PC-9 (cell line): Measurements from ENCODE around the gene NFIA. TPM values are rescaled to one million over a fixed set of nuclear protein-coding genes. Genes with fewer than 3 reads are reported as not detected.

Experiments used
- BruUV-seq: library from RNA; stranded (reverse); fragments of 400-500 nt; replicated peaks from 2 replicates; lab custom pipeline; 2021; lab: Mats Ljungman, UMichigan
- CTCF ChIA-PET: fragments of 300-600 bp; sonication (Branson Sonifier 250); formaldehyde crosslinking; loops from one replicate; lab custom pipeline; 2022; ENCODE audit warnings: antibody characterized with exemption; lab: Charles Lee
- POLR2A ChIA-PET: fragments of 300-600 bp; sonication (Branson Sonifier 250); formaldehyde crosslinking; loops from one replicate; lab custom pipeline; 2022; ENCODE audit warnings: antibody characterized with exemption; ENCODE audit not compliant: unreplicated experiment; lab: Charles Lee
- DNase-seq, 2 experiments: peaks; one replicate each; pipeline versions ENCODE4 v3.0.0 to v3.0.0-alpha.2; 2015 to 2022; ENCODE audit warnings: mixed read lengths in 1 of 2
- H2AFZ ChIP-seq: fragments of 200-600 bp; sonication (generic); 2 replicates; pipeline ENCODE4 v1.8.1; 2017; ENCODE audit warnings: antibody characterized with exemption
- H3F3A ChIP-seq: fragments of 200-600 bp; sonication (generic); 2 replicates; pipeline ENCODE4 v1.8.1; 2017; ENCODE audit warnings: antibody characterized with exemption, mild to moderate bottlenecking, low read depth; ENCODE audit not compliant: insufficient read depth
- H3K27ac ChIP-seq: fragments of 200-600 bp; sonication (generic); 2 replicates; pipeline ENCODE4 v1.6.1; 2016; ENCODE audit warnings: mixed run types
- H3K27me3 ChIP-seq: fragments of 200-600 bp; sonication (generic); 2 replicates; pipeline ENCODE4 v1.6.1; 2016; ENCODE audit warnings: low read depth, mixed run types; ENCODE audit not compliant: insufficient read depth
- H3K36me3 ChIP-seq: fragments of 200-600 bp; sonication (generic); 2 replicates; pipeline ENCODE4 v1.6.1; 2016; ENCODE audit warnings: low read depth, mixed run types
- H3K4me1 ChIP-seq: fragments of 200-600 bp; sonication (generic); replicated peaks from 2 replicates; pipeline ENCODE4 v1.6.1; 2016; ENCODE audit warnings: mixed run types; ENCODE audit not compliant: insufficient read depth
- H3K4me2 ChIP-seq: fragments of 200-600 bp; sonication (generic); 2 replicates; pipeline ENCODE4 v1.6.1; 2017; ENCODE audit warnings: mixed run types
- H3K4me3 ChIP-seq: fragments of 200-600 bp; sonication (generic); 2 replicates; pipeline ENCODE4 v1.6.1; 2016; ENCODE audit warnings: mixed run types
- H3K79me2 ChIP-seq: fragments of 200-600 bp; sonication (generic); 2 replicates; pipeline ENCODE4 v1.6.1; 2017; ENCODE audit warnings: low read depth, mixed run types
- H3K9me2 ChIP-seq: fragments of 200-600 bp; sonication (generic); 2 replicates; pipeline ENCODE4 v1.8.1; 2017; ENCODE audit warnings: mild to moderate bottlenecking; ENCODE audit not compliant: insufficient read depth
- H3K9me3 ChIP-seq: fragments of 200-600 bp; sonication (generic); 2 replicates; pipeline ENCODE4 v1.8.1; 2016; ENCODE audit warnings: low read depth; ENCODE audit not compliant: insufficient read depth
- H4K20me1 ChIP-seq: fragments of 200-600 bp; sonication (generic); 2 replicates; pipeline ENCODE4 v1.8.1; 2017; ENCODE audit not compliant: insufficient read depth
- CTCF ChIP-seq: fragments of 200-600 bp; sonication (generic); conservative IDR thresholded peaks from 2 replicates; pipeline ENCODE4 v1.6.1; 2017; ENCODE audit warnings: mixed run types, antibody characterized with exemption, mild to moderate bottlenecking, moderate library complexity
- EZH2 ChIP-seq: fragments of 200-600 bp; sonication (generic); IDR thresholded peaks from 2 replicates; pipeline ENCODE4 v1.8.0; 2017; ENCODE audit warnings: antibody characterized with exemption, low read depth
- intact Hi-C: fragments of 100-400 bp; cut with micrococcal nuclease; formaldehyde crosslinking; loops from one replicate; pipeline ENCODE4 v1.10.0; 2022; ENCODE audit not compliant: unreplicated experiment
- total RNA-seq: library from RNA; stranded (reverse); gene quantifications from 2 replicates; pipeline ENCODE4 v1.2.3, GENCODE V29; 2021

NFIA gene
- total RNA-seq, 1 experiment from 2014 or later: 26.7 TPM

- intact Hi-C loops: no loop called here
- CTCF ChIA-PET: no interaction called here
- Histone ChIP-seq H3K4me2 (no peak overlapping the region), H3K79me2 (no peaks in the 10 kb centered on the region), H3K9me3 (no peaks in the 10 kb centered on the region), H3K27ac (no peak overlapping the region), H3K4me1 (peaks cover 21% of the 10 kb centered on the region), H3F3A (peaks cover 9% of the 10 kb centered on the region), H2AFZ (no peak overlapping the region), H3K27me3 (no peaks in the 10 kb centered on the region), H3K9me2 (no peaks in the 10 kb centered on the region), H3K4me3 (no peak overlapping the region), H3K36me3 (no peaks in the 10 kb centered on the region), H4K20me1 (no peaks in the 10 kb centered on the region)
- TF ChIP-seq CTCF (no peak), EZH2 (no peak)
- BruUV-seq: no TSS peak
- POLR2A ChIA-PET: no interaction called here
- DNase-seq: no peak
Observed at GRCh38 chr1:61327436-61327835, 245.1 kb downstream of the NFIA start.

DNA sequence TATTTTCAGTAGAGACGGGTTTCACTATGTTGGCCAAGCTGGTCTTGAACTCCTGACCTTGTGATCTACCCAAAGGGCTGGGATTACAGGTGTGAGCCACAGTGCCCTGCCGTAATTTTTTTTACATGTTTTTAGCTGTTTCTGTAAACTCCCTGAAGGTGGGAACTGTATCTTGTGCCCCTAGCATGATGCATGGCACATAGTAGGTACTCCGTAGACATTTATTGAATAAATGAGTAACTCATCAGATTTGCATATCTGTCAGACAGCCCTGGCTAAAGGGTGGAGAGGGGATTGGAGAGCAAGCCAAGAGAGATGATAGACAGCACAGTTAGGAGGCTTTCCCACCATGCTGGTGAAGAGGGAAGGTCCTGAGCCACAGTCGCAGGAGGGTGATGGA lies 247.2 kb downstream of the NFIA start:
- CTCF ChIA-PET: no interaction called here

GRCh38 chr1:61330018-61330417 lies 247.7 kb downstream of the NFIA start:
- Histone ChIP-seq H4K20me1 (no peaks in the 10 kb centered on the region), H3K79me2 (no peaks in the 10 kb centered on the region), H3K9me2 (no peaks in the 10 kb centered on the region), H3K4me1 (no peaks in the 10 kb centered on the region), H3K27ac (no peak overlapping the region), H2AFZ (no peak overlapping the region), H3K36me3 (no peaks in the 10 kb centered on the region), H3K27me3 (no peaks in the 10 kb centered on the region), H3K4me3 (no peak overlapping the region), H3K9me3 (no peaks in the 10 kb centered on the region), H3K4me2 (no peak overlapping the region), H3F3A (no peaks in the 10 kb centered on the region)
- ChIA-PET POLR2A (no interaction called here), CTCF (no interaction called here)
- intact Hi-C loops: loop anchor here (10.0 kb wide), 1 partner anchor 1355 kb away; no protein-coding TSS in a partner anchor
- TF ChIP-seq EZH2 (no peak), CTCF (no peak)
- BruUV-seq: no TSS peak
- no peak for DNase-seq

More for the DNA sequence above, 247.2 kb downstream of the NFIA start:
- Histone ChIP-seq H3K4me1 (0 out of 2 replicates have a peak, but pooled peaks cover under 1% of the 10 kb centered on the region), H3K4me2 (no peak overlapping the region), H4K20me1 (no peaks in the 10 kb centered on the region), H3K36me3 (no peaks in the 10 kb centered on the region), H3K79me2 (no peaks in the 10 kb centered on the region), H3K9me2 (no peaks in the 10 kb centered on the region), H3K27me3 (no peaks in the 10 kb centered on the region), H3K4me3 (no peak overlapping the region), H3K9me3 (no peaks in the 10 kb centered on the region), H3K27ac (no peak overlapping the region), H2AFZ (no peak overlapping the region), H3F3A (no peaks in the 10 kb centered on the region)
- POLR2A ChIA-PET: no interaction called here
- BruUV-seq: no TSS peak
- intact Hi-C loops: no loop called here
- DNase-seq: no peak
- no peak for TF ChIP-seq CTCF
- no peak for TF ChIP-seq EZH2
